ENCODE data around the gene MARCHF10. TPM values are rescaled to one million over a fixed set of nuclear protein-coding genes. Genes with fewer than 3 reads are reported as not detected.
"Not testable (repeated sequence)": the region's sequence is repeated elsewhere in the genome, so short reads cannot be mapped to it uniquely, and the experiment has no call there.

The MARCHF10 gene
- total RNA-seq, 4 donors from 2014 or later: 0.19 TPM; not detected in 3

DNA sequence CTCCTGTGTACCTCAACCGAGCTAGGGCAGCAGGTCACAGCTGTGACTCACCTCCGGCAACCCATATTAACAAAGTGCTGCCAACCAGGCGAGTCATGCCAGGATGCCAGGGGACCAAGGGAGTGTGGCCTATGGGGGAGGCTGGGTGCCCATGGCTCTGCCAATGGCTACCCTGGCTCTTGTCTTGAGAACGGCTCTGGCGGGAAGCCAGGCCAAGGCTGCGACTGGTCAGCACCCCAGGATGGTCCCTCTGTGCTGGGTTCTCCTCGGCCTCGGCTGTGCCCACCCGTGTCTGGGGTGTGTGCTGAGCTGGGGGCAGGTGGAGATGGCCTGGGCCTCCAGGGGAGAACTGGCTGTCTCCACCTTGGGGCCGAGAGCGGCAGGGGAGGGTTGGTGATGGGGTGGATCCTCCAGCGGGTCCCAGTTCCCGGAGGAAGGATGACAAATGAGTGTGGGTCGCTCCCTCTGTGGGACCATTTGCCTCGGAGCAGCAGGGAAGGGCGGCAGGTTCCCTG, 104.8 kb downstream of the MARCHF10 start:
- Histone ChIP-seq H3K27ac (peak overlapping the region in 2 of 4 donors; percentile 75 to 78), H3K9me3 (no peaks in the 10 kb centered on the region), H3K4me3 (peak overlapping the region in 1 of 2 donors; percentile 69), H3K36me3 (no peaks in the 10 kb centered on the region), H3K27me3 (peaks cover 13% of the 10 kb centered on the region), H3K4me1 (peaks cover 0 to 37% (median 3%) of the 10 kb centered on the region in 3 donors)
- TF ChIP-seq POLR2A (IDR thresholded peaks at IDR 0.05): no peak
- no peak for TF ChIP-seq POLR2AphosphoS5 (IDR thresholded peaks at IDR 0.05)
- TF ChIP-seq CTCF (IDR thresholded peaks at IDR 0.05): no peak
- TF ChIP-seq EP300 (IDR thresholded peaks at IDR 0.05): no peak
- 11% methylated on average over 3 of the region's 16 CpGs; no CpG with 5 or more reads in 1 of the 2 donors for WGBS, 2 donors (ENCODE audit: low coverage in 1 of 2)
- peak; percentile 15 for ATAC-seq

DNA sequence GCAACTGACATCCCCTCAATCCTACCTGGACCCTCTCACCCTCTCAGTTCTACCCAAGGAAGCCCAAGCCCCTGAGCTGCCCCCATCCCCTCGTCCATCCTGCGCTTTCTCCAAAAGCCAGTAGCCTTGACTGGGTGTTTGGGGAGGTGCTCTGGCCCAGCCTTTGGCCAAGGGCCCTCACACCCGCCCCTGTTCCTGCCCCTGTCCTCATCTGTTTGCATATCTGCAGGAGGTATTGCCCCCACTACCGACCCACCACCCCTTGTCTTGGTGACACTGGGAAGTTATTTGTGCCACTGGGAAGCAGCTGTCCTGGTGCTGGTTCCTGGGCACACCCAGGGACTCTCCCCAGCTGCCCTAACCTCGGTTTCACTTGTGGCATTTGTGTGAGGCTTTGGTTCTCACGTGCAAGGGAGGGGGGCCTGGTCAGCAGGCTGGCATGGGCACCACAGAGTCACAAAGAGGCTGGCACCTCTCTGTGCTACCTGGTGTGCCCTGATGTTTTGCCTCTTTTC, 105.3 kb downstream of the MARCHF10 start:
- Histone ChIP-seq H3K27ac (no peak overlapping the region), H3K9me3 (no peaks in the 10 kb centered on the region), H3K27me3 (peaks cover 13% of the 10 kb centered on the region), H3K4me1 (peaks cover 0 to 37% (median 3%) of the 10 kb centered on the region in 3 donors), H3K36me3 (no peaks in the 10 kb centered on the region), H3K4me3 (no peak overlapping the region)
- ATAC-seq: no peak
- WGBS, 2 donors (ENCODE audit: low coverage in 1 of 2): 80 to 100% methylated on average over 1 to 4 of the region's 6 CpGs
- TF ChIP-seq EP300 (IDR thresholded peaks at IDR 0.05) (no peak), POLR2AphosphoS5 (IDR thresholded peaks at IDR 0.05) (no peak), CTCF (IDR thresholded peaks at IDR 0.05) (no peak), POLR2A (IDR thresholded peaks at IDR 0.05) (no peak)

DNA sequence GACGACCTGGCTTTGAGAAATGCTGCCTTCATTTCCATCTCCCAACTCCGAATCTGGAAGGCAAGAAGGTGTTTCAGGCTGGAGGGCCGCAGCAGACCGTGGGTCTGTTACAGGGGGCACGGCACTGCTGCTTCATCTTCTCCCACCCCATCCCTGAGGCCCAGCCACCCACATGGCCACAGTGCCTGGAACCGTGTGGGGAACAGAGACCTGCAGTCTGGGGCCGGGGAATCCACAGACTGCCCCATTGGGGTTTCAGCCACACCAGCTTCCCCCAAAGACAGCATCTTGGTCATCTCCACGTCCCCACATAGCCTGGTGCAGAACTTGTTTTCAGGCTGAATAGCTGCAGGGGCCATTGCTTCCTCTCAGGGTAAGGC, 106.4 kb downstream of the MARCHF10 start:
- no peak for ATAC-seq
- TF ChIP-seq POLR2AphosphoS5 (IDR thresholded peaks at IDR 0.05) (no peak), EP300 (IDR thresholded peaks at IDR 0.05) (no peak), CTCF (IDR thresholded peaks at IDR 0.05) (no peak), POLR2A (IDR thresholded peaks at IDR 0.05) (no peak)
- Histone ChIP-seq H3K4me3 (no peak overlapping the region), H3K27me3 (peaks cover 13% of the 10 kb centered on the region), H3K4me1 (peaks cover 0 to 35% (median 3%) of the 10 kb centered on the region in 3 donors), H3K9me3 (no peaks in the 10 kb centered on the region), H3K27ac (no peak overlapping the region), H3K36me3 (no peaks in the 10 kb centered on the region)
- 33 to 76% methylated on average over 1 to 5 of the region's 8 CpGs for WGBS, 2 donors (ENCODE audit: low coverage in 1 of 2)

DNA sequence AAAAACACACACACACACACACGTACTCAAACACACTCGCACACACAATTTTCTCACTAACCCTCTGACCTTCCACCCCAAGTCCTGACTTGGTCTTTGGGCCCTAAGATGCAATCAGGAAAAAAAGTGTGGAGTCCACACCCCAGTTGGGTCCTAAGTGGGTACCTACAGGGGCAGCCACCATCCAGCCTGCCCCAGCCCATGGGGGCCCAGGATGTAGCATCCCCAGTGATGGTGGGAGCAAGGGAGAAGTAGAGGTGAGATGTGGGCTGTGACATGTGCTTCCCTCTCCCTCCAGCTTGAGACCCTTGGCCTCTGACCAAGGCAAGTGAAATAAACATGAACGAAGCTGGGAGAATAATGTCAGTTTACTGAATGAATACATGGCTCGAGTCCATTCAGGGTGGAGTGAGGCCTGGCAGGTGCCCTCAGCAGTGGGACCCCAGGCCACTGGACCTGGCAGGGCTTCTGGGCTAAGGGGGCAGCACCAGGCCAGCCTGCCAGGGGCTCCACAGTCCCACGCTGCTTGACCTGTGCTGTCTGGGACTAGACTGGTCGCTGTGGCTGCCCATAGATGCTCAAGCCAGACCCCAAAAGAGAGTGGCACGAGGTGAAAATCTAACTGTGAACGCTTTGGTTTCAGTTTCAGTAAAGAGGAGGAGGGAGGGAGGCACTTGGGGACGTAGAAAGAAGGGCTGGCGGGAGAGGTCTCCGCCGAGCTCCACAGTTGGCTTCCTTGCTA, 107.0 kb downstream of the MARCHF10 start:
- H3K4me3 ChIP-seq: no peak overlapping the region
- H3K9me3 ChIP-seq: no peaks in the 10 kb centered on the region
- 55 to 65% methylated on average over 7 to 12 of the region's 12 CpGs for WGBS, 2 donors (ENCODE audit: low coverage in 1 of 2)
- peaks cover 13% of the 10 kb centered on the region for H3K27me3 ChIP-seq
- H3K27ac ChIP-seq: no peak overlapping the region
- no peaks in the 10 kb centered on the region for H3K36me3 ChIP-seq
- H3K4me1 ChIP-seq: peaks cover 0 to 29% (median 3%) of the 10 kb centered on the region in 3 donors
- no peak for ATAC-seq
- no peak for TF ChIP-seq POLR2AphosphoS5 (IDR thresholded peaks at IDR 0.05)
- no peak for TF ChIP-seq EP300 (IDR thresholded peaks at IDR 0.05)
- TF ChIP-seq POLR2A (IDR thresholded peaks at IDR 0.05): no peak
- no peak for TF ChIP-seq CTCF (IDR thresholded peaks at IDR 0.05)

DNA sequence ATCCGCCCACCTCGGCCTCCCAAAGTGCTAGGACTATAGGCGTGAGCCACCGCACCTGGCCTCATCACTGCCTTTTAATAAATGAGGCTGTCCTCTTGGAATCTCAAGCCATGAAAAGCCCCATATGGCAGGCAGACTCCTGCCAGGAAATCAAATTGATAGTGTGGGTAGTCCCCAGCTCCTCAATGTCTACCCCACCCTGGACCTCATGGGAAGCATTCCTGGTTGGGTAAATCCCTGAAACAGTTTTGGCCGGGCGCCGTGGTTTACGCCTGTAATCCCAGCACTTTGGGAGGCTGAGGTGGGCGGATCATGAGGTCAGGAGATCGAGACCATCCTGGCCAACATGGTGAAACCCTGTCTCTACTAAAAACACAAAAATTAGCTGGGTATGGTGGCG, 109.7 kb downstream of the MARCHF10 start:
- H3K9me3 ChIP-seq, ATAC-seq: not testable (repeated sequence)
- 20% methylated on average over 1 of the region's 11 CpGs; no CpG with 5 or more reads in 1 of the 2 donors for WGBS, 2 donors (ENCODE audit: low coverage in 1 of 2)

More for the DNA sequence above, 109.7 kb downstream of the MARCHF10 start:
- H3K27me3 ChIP-seq: peaks cover 13% of the 10 kb centered on the region
- H3K4me3 ChIP-seq, H3K27ac ChIP-seq, H3K36me3 ChIP-seq, H3K4me1 ChIP-seq: not testable (repeated sequence)
